ENCODE data around the gene CRACR2A.

DNA sequence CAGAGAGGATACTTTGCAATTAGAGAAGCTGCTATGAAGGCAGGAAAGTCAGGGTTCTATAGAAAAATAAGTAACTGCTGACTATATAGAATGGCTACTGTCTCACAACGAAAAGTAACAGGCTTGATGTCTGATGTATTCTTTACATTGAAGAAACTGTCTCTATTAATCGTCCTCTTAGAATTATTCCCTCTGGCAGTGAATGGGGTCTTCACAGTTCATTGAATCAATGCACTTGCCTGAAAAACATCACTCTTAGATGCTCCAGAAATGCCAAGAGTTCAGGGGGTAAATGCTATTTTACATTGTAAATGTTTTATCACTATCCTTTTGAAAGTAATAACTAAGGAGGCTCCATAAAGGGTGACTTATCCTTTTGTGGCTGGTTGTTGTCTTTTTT is 37.7 kb upstream of the CRACR2A start:
- TF ChIP-seq, protein P1, sequence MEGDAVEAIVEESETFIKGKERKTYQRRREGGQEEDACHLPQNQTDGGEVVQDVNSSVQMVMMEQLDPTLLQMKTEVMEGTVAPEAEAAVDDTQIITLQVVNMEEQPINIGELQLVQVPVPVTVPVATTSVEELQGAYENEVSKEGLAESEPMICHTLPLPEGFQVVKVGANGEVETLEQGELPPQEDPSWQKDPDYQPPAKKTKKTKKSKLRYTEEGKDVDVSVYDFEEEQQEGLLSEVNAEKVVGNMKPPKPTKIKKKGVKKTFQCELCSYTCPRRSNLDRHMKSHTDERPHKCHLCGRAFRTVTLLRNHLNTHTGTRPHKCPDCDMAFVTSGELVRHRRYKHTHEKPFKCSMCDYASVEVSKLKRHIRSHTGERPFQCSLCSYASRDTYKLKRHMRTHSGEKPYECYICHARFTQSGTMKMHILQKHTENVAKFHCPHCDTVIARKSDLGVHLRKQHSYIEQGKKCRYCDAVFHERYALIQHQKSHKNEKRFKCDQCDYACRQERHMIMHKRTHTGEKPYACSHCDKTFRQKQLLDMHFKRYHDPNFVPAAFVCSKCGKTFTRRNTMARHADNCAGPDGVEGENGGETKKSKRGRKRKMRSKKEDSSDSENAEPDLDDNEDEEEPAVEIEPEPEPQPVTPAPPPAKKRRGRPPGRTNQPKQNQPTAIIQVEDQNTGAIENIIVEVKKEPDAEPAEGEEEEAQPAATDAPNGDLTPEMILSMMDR (IDR thresholded peaks at IDR 0.05), result no peak
- TF ChIP-seq POLR2A (IDR thresholded peaks at IDR 0.05), result no peak
